NCI-H2227 (cell line): ENCODE data around the gene TTC1.
A peak's percentile ranks its signal among the peaks of the same experiment; 100 is the strongest.

Experiments used
- DNase-seq: peaks from one replicate; lab custom pipeline; 2025; ENCODE audit not compliant: unreplicated experiment; lab: John Stamatoyannopoulos, UW

The TTC1 gene

GRCh38 chr5:160082614-160083500 lies 73.9 kb downstream of the TTC1 start:
- peak; percentile 43 for DNase-seq

DNA sequence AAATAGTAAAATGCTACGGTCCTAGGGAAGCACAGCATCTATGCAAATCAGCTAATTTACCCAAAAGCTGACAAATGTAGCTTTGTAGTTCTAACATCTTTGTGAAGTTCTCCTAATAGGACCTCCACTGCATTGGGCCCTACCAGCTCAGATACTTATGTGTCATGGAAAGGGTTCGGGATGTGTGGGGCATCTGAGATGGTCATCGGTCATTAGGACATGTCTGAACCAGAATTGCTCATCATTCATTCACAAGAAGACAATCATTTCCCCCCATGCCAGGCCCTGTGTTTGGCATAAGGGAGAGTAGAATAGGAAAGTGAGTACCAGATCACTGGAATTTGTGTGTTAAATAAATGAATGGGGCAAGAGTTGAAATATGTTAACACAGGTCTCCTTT lies 74.6 kb downstream of the TTC1 start:
- DNase-seq: no peak

DNA sequence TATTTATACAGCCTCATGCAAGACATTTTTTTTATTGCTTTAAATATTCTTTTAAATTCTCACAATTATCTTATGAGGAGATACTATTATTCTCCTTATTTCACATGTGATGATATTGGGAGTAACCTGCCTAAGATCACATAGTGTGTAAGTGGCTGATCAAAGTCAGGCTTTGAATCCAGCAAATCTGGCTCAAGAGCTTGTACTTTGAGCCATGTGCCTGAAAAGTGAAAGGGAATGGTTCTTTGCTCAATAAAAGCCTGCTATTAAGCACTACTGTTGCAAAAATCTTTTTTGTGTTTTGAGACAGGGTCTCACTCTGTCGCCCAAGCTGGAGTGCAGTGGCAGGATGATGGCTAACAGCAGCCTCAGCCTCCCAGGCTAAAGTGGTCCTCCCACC lies 75.2 kb downstream of the TTC1 start:
- DNase-seq: no peak

DNA sequence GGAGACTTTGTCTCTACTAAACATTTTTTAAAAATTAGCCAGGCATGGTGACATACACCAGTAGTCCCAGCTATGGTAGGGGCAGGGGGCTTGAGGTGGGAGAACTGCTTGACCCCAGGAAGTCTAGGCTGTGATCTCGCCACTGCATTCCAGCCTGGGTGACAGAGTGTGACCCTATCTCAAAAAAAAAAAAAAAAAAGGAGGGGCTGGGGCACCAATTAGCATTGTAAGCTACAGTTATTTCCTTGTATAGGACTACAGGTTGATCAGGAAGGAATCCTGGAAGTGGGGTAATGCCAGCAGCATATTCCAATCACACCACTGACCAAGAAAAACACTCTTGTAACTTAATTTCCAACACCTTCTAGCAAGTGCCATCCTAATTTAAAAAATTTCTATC lies 78.3 kb downstream of the TTC1 start:
- no peak for DNase-seq

GRCh38 chr5:160088805-160089204 lies 79.9 kb downstream of the TTC1 start:
- DNase-seq: no peak

DNA sequence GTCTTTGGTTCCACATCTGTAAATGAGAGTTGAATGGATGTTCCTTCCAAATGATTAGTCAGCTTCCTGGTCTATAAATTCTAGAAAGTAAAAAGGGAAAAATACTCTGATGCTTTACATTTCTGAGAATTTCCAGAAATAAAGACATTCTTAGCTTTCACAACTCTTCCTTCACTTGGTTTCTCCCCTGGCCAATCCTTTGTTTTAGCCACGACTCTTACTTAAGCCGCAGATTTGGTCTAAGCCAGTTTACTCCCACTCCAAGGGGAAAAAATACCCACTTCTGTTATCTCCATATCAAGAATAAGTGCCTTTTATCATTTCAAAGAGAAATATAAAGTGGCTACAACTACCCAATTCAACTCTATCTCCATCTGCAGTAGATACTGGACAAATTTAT lies 80.6 kb downstream of the TTC1 start:
- no peak for DNase-seq

DNA sequence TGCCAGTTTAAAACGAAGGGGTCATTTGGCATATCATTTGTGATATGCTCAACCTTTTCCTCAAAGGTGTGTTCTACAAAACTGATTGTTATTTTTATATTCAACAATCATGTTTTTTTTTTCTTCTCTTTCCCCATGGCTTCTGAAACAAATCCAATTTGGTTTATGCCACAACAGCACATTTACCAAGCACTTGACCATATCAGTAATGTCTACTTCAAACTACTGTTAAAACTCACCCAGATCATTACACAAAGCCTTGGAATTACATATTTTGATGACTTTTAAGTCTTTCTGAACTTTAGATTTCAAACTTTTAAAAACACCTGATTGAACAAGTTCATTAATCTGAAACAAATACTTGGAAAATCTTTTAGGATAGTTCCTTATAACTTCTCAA lies 81.1 kb downstream of the TTC1 start:
- no peak for DNase-seq

- DNase-seq: no peak
These were observed 83.6 kb downstream of the TTC1 start for GRCh38 chr5:160092514-160092913.

DNA sequence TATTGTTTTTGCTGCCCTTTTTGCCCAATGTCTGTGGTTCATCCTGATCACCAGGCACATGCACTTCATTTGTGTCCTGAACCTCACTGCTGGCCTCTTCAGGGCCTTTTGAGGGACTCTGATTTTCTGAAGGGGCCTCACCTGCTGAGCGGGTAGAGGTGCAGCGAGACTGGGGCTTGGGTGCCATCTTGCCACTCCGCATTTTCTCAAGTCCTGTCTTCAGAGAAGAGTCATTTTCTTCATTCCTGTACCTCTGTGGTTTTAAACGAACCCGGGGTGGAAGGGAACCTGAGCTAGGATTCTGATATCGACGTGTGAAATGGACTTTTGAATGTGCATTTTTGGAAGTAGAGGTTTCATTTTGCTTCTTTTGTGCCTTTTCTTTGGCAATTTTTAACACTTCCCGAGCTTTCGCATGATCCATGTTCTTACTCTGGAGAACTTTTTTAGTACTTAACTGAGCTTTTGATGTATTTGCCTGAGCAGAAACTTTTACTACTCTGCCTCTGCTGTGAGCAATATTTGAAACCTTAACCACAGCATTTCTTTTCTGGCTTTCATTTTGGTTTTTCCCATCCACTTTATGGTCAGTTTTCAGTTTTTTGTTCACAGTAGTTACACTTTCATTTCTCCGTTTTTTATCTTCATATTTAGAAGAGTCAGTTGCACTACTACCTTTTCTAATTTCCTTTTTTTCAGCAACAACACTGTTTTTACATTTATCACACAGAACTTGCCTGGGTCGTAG lies 84.2 kb downstream of the TTC1 start:
- DNase-seq: no peak

DNA sequence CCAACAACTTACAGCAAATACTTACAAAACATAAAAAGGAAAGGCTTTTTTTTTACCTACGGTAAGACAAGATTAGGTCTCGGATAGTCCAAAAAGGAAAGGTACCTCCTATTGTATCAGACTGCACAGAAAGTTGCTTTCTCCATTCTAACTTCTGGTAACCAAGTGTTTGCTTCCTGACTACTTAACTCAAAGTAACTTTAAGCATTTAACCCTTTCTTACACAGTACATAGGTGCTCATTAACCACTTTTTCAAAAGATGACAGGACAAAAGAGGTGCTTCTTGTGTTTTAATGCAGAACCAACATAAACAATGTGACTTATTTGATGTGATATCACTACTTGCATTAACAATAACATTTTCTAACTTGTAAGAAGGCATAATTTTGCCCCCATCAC lies 87.2 kb downstream of the TTC1 start:
- DNase-seq: no peak

DNA sequence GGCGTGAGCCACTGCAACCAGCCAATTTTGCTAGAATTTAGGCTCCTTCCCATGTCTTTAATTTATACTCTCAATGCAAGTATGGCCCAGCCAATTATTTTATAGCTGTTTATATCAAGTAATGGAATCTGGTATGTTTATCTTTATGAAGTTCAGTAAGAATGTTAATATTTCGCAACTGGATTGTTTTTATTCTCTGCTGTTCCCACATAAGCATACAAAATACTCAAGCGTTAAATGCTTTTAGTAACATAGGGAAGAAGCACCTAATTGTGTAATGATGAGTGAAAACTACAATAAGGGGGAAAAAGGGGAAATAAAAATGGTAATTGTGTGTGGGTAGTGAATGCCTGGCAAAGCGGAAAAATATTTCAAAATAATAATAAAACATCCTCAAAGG lies 89.1 kb downstream of the TTC1 start:
- no peak for DNase-seq

- DNase-seq: no peak
These were observed 96.9 kb downstream of the TTC1 start for GRCh38 chr5:160105686-160106360.

- no peak for DNase-seq
These were observed 99.2 kb downstream of the TTC1 start for GRCh38 chr5:160108124-160108523.
